Measurements from ENCODE around the gene IFT172.
"Not testable (repeated sequence)": the region's sequence is repeated elsewhere in the genome, so short reads cannot be mapped to it uniquely, and the experiment has no call there.

IFT172 gene

GRCh38 chr2:27489498-27490397 lies at the start of gene IFT172:
IFT172 (minus strand) TSS chr2:27489743; CDS start chr2:27489653, 90 bp downstream.
- FAIRE-seq: peak; percentile 82

GRCh38 chr2:27538839-27539450 lies 49.4 kb upstream of the IFT172 start:
- not testable (repeated sequence) for FAIRE-seq

GRCh38 chr2:27537287-27537686 lies 47.7 kb upstream of the IFT172 start:
- no peak for FAIRE-seq

GRCh38 chr2:27531983-27532382 lies 42.4 kb upstream of the IFT172 start:
- FAIRE-seq: no peak

GRCh38 chr2:27527182-27527581 lies 37.6 kb upstream of the IFT172 start:
- FAIRE-seq: no peak

GRCh38 chr2:27522400-27522945 lies 32.9 kb upstream of the IFT172 start:
- no peak for FAIRE-seq

GRCh38 chr2:27520316-27520715 lies 30.8 kb upstream of the IFT172 start:
- FAIRE-seq: no peak

GRCh38 chr2:27518782-27519113 lies 29.2 kb upstream of the IFT172 start:
- no peak for FAIRE-seq

GRCh38 chr2:27518113-27518781 lies 28.7 kb upstream of the IFT172 start:
- no peak for FAIRE-seq

GRCh38 chr2:27509326-27509725 lies 19.8 kb upstream of the IFT172 start:
- FAIRE-seq: no peak

GRCh38 chr2:27507293-27507692 lies 17.8 kb upstream of the IFT172 start:
- no peak for FAIRE-seq

GRCh38 chr2:27506587-27506986 lies 17.0 kb upstream of the IFT172 start:
- no peak for FAIRE-seq

GRCh38 chr2:27502142-27502541 lies 12.6 kb upstream of the IFT172 start:
- FAIRE-seq: no peak

- FAIRE-seq: no peak
Measured at GRCh38 chr2:27501042-27501441, 11.5 kb upstream of the IFT172 start.

GRCh38 chr2:27498975-27499374 lies 9.4 kb upstream of the IFT172 start:
- no peak for FAIRE-seq

- no peak for FAIRE-seq
Measured at GRCh38 chr2:27497288-27497627, 7.7 kb upstream of the IFT172 start.

GRCh38 chr2:27496357-27497287 lies 7.1 kb upstream of the IFT172 start, which contains the start of gene GCKR:
GCKR (plus strand) TSS chr2:27496839; CDS start chr2:27496905, 66 bp downstream.
- FAIRE-seq: no peak

- no peak for FAIRE-seq
Measured at GRCh38 chr2:27495840-27496356, 6.4 kb upstream of the IFT172 start.

- no peak for FAIRE-seq
Measured at GRCh38 chr2:27494944-27495554, 5.5 kb upstream of the IFT172 start, which contains the start of gene FNDC4. FNDC4 (minus strand) TSS chr2:27495200; CDS start chr2:27494679, 521 bp downstream.

GRCh38 chr2:27494284-27494943 lies 4.9 kb upstream of the IFT172 start:
- FAIRE-seq: no peak

- no peak for FAIRE-seq
Measured at GRCh38 chr2:27493948-27494283, 4.4 kb upstream of the IFT172 start.
